Ovary (tissue), 9 donors: Measurements from ENCODE around the gene C9orf78. TPM values are rescaled to one million over a fixed set of nuclear protein-coding genes. Genes with fewer than 3 reads are reported as not detected.

ENCODE experiments used
- DNase-seq, 5 donors: peaks; one replicate each; pipeline ENCODE4 v3.0.0-alpha.2; 2019 to 2020
- H3K27ac ChIP-seq, 2 donors: fragments of 200-600 bp; one replicate each; pipeline versions ENCODE4 v1.5.1 to v1.8.0; 2019 to 2022
- H3K27me3 ChIP-seq: fragments of 200-600 bp; one replicate; pipeline ENCODE4 v1.8.0; 2022
- H3K36me3 ChIP-seq: fragments of 200-600 bp; sonication (generic); one replicate; pipeline ENCODE4 v1.5.1; 2019
- H3K4me1 ChIP-seq: one replicate; pipeline ENCODE4 v1.8.1; 2013; ENCODE audit warnings: mild to moderate bottlenecking, moderate library complexity; ENCODE audit not compliant: insufficient read depth
- H3K4me3 ChIP-seq: fragments of 200-600 bp; sonication (generic); one replicate; pipeline ENCODE4 v1.5.1; 2017
- H3K9me3 ChIP-seq, 2 donors: fragments of 200-600 bp in 1 of 2; sonication (generic) in 1 of 2; one replicate each; pipeline versions ENCODE4 v1.5.1 to v1.8.1; 2013 to 2019; ENCODE audit warnings: mild to moderate bottlenecking in 1 of 2, moderate library complexity in 1 of 2
- EP300 ChIP-seq: sonication (generic); formaldehyde crosslinking; IDR thresholded peaks from one replicate; pipeline ENCODE4 v1.6.1; 2017; ENCODE audit warnings: antibody characterized with exemption
- POLR2A ChIP-seq: fragments of 450-650 bp; IDR thresholded peaks from one replicate; pipeline ENCODE4 v1.6.1; 2017; ENCODE audit warnings: antibody characterized with exemption, mild to moderate bottlenecking, moderate library complexity
- WGBS, 3 donors: extraction: QIAGEN DNeasy Blood & Tissue Kit in 1 of 3; methylation state at CpG; one replicate each; pipeline versions ENCODE4 v1.1.5 to v1.1.7; 2013 to 2017; 5-methylcytosine and 5-hydroxymethylcytosine counted together
- intact Hi-C, 4 donors: fragments of 100-400 bp; cut with DNase I; formaldehyde crosslinking; loops; one replicate each; pipeline versions ENCODE4 v1.11.0 to v1.15.1; 2022 to 2023
- polyA plus RNA-seq, 2 donors: library from polyadenylated mRNA; stranded (reverse); fragments of 200-250 nt in 1 of 2; fragments of 350-450 nt in 1 of 2; fragmentation: Illumina TruSeq in 1 of 2; extraction: RNeasy Lipid Tissue Mini Kit (QIAGEN cat#74804) in 1 of 2; gene quantifications; one replicate each; pipeline ENCODE4 v1.2.3, GENCODE V29; 2013 to 2014
- total RNA-seq, 7 donors: library from RNA; depleted of rRNA in 2 of 7; stranded (reverse); fragments of >200 nt in 2 of 7; fragmentation: NEBNext Ultra II Directional in 3 of 7; extraction: Animal tissue kit (Norgen Biotek cat#: 25700) in 3 of 7; gene quantifications; one replicate each; pipeline versions ENCODE4 v1.1.0 to v1.2.4, GENCODE V29; 2016 to 2023
- TF ChIP-seq, protein P1 (sequence below), 3 donors: fragments of 450-650 bp in 2 of 3; fragments of 200-600 bp in 1 of 3; IDR thresholded peaks; one replicate each; pipeline versions ENCODE4 v1.5.1 to v1.8.0; 2016 to 2022; ENCODE audit warnings: antibody characterized with exemption in 3 of 3, mild to moderate bottlenecking in 1 of 3
- donor health status: DM: no; HTN: no; CAD: no; lungs with moderate emphysema.
- donor health status: DM: no; HTN: no; CAD: no.
- donor health status: Bipolar disorder and iron deficiency.
- donor health status: DM: yes; HTN: yes; CAD: no.
- donor health status: DM: no; HTN: no; CAD: no.
- donor health status: DM: yes; HTN: yes; CAD: no.

Gene C9orf78
- total and polyA plus RNA-seq, 9 donors = 34.1 to 130 (median 38.3) TPM

DNA sequence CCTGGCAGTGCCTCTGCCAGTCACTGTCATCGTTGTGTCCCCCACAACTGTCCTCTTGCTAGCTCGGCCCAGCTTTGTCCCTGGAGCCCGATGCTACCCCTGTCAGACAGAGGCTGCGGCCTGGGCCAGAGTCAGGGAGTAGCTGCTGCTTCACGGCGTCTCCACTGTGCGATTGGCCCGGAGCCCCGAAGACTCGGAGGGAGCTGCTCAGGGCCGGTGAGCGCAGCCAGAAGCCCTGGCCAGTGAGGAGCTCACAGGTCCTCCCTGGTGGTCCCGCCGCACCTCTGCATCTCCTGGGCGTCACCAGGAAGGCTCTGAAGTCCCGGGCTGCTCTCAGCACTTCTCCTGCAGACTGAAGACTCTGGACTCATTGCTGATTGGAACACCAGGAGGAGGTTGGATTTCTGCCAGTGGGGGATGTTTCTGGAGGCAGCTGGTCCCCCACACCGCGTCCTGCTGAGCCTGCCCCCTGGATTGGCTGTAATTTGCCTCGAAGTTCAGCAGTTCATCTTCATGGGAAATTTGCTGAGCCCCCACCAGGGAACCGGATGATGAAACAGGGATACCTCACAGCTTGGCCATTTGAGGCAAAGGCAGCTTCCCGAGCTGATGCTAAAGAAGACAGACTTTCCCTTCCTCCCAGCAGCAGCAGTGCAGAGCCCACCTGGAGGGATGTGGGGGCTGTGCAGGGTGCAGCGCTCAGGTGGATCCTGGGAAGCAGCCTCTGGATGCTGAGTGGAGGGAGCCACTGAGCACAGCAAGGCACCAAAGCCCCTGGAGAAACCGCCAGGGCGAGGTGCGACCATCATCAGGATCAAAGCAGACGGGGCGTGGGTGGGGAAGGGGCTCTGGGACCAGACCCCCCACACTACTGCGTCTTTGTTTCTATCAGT lies 45.8 kb upstream of the C9orf78 start:
- H3K4me1 ChIP-seq = peaks cover 6% of the 10 kb centered on the region
- no peak overlapping the region for H3K27ac ChIP-seq
- DNase-seq = no peak
- TF ChIP-seq, protein P1, sequence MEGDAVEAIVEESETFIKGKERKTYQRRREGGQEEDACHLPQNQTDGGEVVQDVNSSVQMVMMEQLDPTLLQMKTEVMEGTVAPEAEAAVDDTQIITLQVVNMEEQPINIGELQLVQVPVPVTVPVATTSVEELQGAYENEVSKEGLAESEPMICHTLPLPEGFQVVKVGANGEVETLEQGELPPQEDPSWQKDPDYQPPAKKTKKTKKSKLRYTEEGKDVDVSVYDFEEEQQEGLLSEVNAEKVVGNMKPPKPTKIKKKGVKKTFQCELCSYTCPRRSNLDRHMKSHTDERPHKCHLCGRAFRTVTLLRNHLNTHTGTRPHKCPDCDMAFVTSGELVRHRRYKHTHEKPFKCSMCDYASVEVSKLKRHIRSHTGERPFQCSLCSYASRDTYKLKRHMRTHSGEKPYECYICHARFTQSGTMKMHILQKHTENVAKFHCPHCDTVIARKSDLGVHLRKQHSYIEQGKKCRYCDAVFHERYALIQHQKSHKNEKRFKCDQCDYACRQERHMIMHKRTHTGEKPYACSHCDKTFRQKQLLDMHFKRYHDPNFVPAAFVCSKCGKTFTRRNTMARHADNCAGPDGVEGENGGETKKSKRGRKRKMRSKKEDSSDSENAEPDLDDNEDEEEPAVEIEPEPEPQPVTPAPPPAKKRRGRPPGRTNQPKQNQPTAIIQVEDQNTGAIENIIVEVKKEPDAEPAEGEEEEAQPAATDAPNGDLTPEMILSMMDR (IDR thresholded peaks at IDR 0.05) = no peak
- TF ChIP-seq POLR2A = no peak
- TF ChIP-seq EP300 = no peak
- intact Hi-C loops = loop anchor here in 3 of 4 donors (5.0 to 10.0 kb wide), 3 partner anchors 354 to 1829 kb away; no protein-coding TSS in a partner anchor
- H3K36me3 ChIP-seq = no peaks in the 10 kb centered on the region
- 63 to 76% (median 67%) methylated on average over 25 to 28 of the region's 28 CpGs for whole genome bisulfite sequencing, 3 donors
- H3K9me3 ChIP-seq = no peaks in the 10 kb centered on the region
- no peak overlapping the region for H3K4me3 ChIP-seq
- H3K27me3 ChIP-seq = no peaks in the 10 kb centered on the region

DNA sequence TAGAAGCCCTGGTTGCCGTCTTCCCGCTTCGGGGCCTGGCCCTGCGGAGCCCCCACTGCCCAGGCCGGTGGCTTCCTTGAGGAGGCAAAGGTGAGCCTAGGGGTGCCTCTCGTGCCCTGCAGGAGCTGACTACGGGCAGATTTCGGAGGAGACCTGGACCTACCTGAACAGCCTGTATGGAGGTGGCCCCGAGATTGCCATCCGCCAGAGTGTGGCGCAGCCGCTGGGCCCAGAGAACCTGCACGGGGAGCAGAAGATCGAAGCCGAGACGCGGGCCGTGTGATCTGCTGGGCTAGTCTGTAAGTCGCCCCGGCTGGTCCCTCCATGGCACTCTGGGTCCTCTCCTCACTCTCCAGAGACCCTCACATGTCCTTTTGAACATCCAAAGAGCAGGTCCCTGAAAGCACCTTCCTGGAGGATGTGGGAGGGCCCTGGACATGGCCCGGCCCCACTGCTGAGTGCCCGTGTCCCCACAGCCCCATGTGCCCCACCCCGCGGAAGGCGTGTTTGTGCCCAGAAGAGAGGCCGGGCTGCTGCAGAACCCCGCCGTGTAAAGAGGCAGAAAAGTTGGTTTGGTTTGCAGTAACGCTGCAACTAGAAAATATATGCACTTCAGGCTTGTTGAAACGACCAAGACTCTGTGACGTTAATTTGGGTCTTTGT lies 45.0 kb upstream of the C9orf78 start:
- TF ChIP-seq EP300 (no peak), POLR2A (no peak)
- TF ChIP-seq, protein P1 (IDR thresholded peaks at IDR 0.05) = no peak
- no peak for DNase-seq
- H3K9me3 ChIP-seq = no peaks in the 10 kb centered on the region
- intact Hi-C loops = loop anchor here in 3 of 4 donors (5.0 to 10.0 kb wide), 3 partner anchors 355 to 1828 kb away; no protein-coding TSS in a partner anchor
- H3K27me3 ChIP-seq = no peaks in the 10 kb centered on the region
- no peak overlapping the region for H3K27ac ChIP-seq
- no peak overlapping the region for H3K4me3 ChIP-seq
- H3K4me1 ChIP-seq = peaks cover 4% of the 10 kb centered on the region
- WGBS, 3 donors = 90 to 94% (median 92%) methylated on average over 28 to 31 of the region's 31 CpGs
- H3K36me3 ChIP-seq = no peaks in the 10 kb centered on the region

DNA sequence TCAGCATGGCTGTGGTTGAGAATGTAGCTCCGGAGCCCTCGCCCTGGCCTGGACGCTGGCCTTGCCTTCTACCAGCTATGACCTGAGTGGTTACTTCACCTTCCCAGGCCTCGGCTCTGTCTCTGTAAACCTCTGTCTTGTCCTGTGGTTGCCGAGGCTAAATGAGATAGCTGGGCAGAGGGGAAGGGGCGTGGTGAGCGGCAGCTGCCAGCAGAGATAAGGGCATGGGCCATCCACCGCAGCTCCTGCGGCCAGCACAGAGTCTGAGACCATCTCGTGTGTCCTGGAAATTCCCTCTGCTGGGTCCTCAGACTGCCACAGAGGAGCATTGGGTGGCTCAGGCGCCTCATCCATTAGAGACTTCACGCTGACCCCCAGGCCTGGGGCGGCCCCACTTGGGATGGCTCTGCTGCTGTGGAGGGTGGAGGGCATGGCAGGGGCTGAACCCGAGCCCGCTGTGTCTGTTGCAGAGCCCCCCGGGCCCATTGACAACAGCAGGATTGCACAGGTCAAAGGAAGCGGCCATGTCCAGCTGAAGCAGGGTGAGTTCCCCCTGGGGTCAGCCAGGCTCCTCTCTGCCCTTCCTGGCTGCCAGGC lies 44.1 kb upstream of the C9orf78 start:
- 87 to 89% (median 88%) methylated on average over 17 of the region's 17 CpGs for WGBS, 3 donors
- H3K4me3 ChIP-seq = no peak overlapping the region
- H3K4me1 ChIP-seq = no peaks in the 10 kb centered on the region
- no peak overlapping the region for H3K27ac ChIP-seq
- no peaks in the 10 kb centered on the region for H3K9me3 ChIP-seq
- TF ChIP-seq POLR2A = no peak
- no peak for TF ChIP-seq EP300
- TF ChIP-seq, protein P1 (IDR thresholded peaks at IDR 0.05) = no peak
- H3K36me3 ChIP-seq = no peaks in the 10 kb centered on the region
- intact Hi-C loops = no loop called here
- H3K27me3 ChIP-seq = no peaks in the 10 kb centered on the region
- no peak for DNase-seq

DNA sequence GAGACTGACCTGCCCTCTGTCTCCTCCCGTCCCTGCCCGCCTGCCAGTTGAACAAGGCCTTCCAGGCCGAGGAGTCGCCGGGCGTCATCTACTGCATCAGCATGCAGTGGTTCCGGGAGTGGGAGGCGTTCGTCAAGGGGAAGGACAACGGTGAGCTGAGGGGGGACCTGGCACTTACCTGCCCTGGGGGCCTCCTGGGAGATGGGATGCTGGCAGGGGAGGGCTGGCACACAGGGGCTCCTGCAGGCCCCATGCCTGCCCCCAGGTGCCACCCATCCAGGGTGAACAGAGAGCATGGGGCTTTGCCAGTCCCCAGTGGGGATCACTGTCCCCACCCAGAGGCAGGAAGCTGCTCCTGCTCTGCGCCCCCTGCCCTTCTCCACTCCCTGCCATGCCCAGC lies 43.2 kb upstream of the C9orf78 start:
- Histone ChIP-seq H3K4me3 (no peak overlapping the region), H3K4me1 (no peaks in the 10 kb centered on the region), H3K36me3 (no peaks in the 10 kb centered on the region), H3K9me3 (no peaks in the 10 kb centered on the region), H3K27me3 (no peaks in the 10 kb centered on the region), H3K27ac (no peak overlapping the region)
- WGBS, 3 donors = 86 to 91% (median 87%) methylated on average over 11 of the region's 11 CpGs
- TF ChIP-seq POLR2A (no peak), EP300 (no peak)
- TF ChIP-seq, protein P1 (IDR thresholded peaks at IDR 0.05) = no peak
- intact Hi-C loops = no loop called here
- DNase-seq = no peak
